Psoas muscle (tissue), 8 donors: ENCODE measurements around the gene ITPK1. TPM values are rescaled to one million over a fixed set of nuclear protein-coding genes. Genes with fewer than 3 reads are reported as not detected.

ENCODE experiments used
- ATAC-seq, 4 donors: fragments of 200-7000 bp; cut with Tn5 transposase; one replicate each; pipeline ENCODE4 v1.9.1; 2020; ENCODE audit warnings: moderate library complexity in 3 of 4, mild to moderate bottlenecking in 2 of 4
- DNase-seq, 2 donors: peaks; one replicate each; pipeline ENCODE4 v3.0.0-alpha.2; 2020
- H3K27ac ChIP-seq: fragments of 200-600 bp; one replicate; pipeline ENCODE4 v1.8.0; 2022
- H3K27me3 ChIP-seq, 3 donors: fragments of 200-600 bp in 1 of 3; one replicate each; pipeline versions ENCODE4 v1.6.1 to v1.8.0; 2013 to 2022; ENCODE audit warnings: low read length in 2 of 3, mild to moderate bottlenecking in 2 of 3, moderate library complexity in 1 of 3; ENCODE audit not compliant: insufficient read depth in 3 of 3
- H3K36me3 ChIP-seq, 2 donors: fragments of 200-600 bp in 1 of 2; one replicate each; pipeline versions ENCODE4 v1.6.1 to v1.8.0; 2013 to 2022; ENCODE audit warnings: low read depth in 1 of 2, mild to moderate bottlenecking in 1 of 2, moderate library complexity in 1 of 2; ENCODE audit not compliant: insufficient read depth in 1 of 2
- H3K4me1 ChIP-seq: fragments of 200-600 bp; one replicate; pipeline ENCODE4 v1.8.0; 2022
- H3K4me3 ChIP-seq: fragments of 200-600 bp; one replicate; pipeline ENCODE4 v1.8.0; 2022; ENCODE audit warnings: mild to moderate bottlenecking
- H3K9me3 ChIP-seq: fragments of 200-600 bp; one replicate; pipeline ENCODE4 v1.8.0; 2022
- WGBS, 3 donors: extraction: QIAGEN DNeasy Blood & Tissue Kit; methylation state at CpG; one replicate each; pipeline versions ENCODE4 v1.1.6 to v1.1.7; 2013; 5-methylcytosine and 5-hydroxymethylcytosine counted together
- intact Hi-C, 2 donors: fragments of 100-400 bp; cut with DNase I; formaldehyde crosslinking; loops; one replicate each; pipeline versions ENCODE4 v1.11.0 to v1.14.2; 2022
- polyA plus RNA-seq, 3 donors: library from polyadenylated mRNA; stranded (reverse); fragments of 200-250 nt; gene quantifications; one replicate each; pipeline ENCODE4 v1.2.3, GENCODE V29; 2013
- total RNA-seq, 4 donors: library from RNA; stranded (reverse); fragmentation: NEBNext Ultra II Directional in 2 of 4; extraction: Animal tissue kit (Norgen Biotek cat#: 25700) in 2 of 4; gene quantifications; one replicate each; pipeline versions ENCODE4 v1.2.1 to v1.2.4, GENCODE V29; 2021 to 2023
- TF ChIP-seq, protein P1 (sequence below): fragments of 200-600 bp; IDR thresholded peaks from one replicate; pipeline ENCODE4 v1.8.0; 2022; ENCODE audit warnings: antibody characterized with exemption
- donor health status: healthy with polysubstance abuse.
- donor health status: DM: no; HTN: no; CAD: no; lungs with moderate emphysema.
- donor health status: Bipolar disorder and iron deficiency.
- donor health status: healthy.
- donor health status: DM: yes; HTN: yes; CAD: no.
- donor health status: DM: no; HTN: no; CAD: no.
- donor health status: DM: no; HTN: no; CAD: no.
- donor health status: DM: yes; HTN: yes; CAD: no.

ITPK1 gene
- total and polyA plus RNA-seq, 7 donors = 30.0 to 61.1 (median 42.7) TPM

GRCh38 chr14:93059260-93059659, 56.5 kb downstream of the ITPK1 start:
- H3K27me3 ChIP-seq = no peaks in the 10 kb centered on the region
- no peak overlapping the region for H3K27ac ChIP-seq
- H3K4me3 ChIP-seq = no peak overlapping the region
- ATAC-seq (no peak), DNase-seq (no peak)
- H3K36me3 ChIP-seq = no peaks in the 10 kb centered on the region
- H3K9me3 ChIP-seq = no peaks in the 10 kb centered on the region
- TF ChIP-seq, protein P1, sequence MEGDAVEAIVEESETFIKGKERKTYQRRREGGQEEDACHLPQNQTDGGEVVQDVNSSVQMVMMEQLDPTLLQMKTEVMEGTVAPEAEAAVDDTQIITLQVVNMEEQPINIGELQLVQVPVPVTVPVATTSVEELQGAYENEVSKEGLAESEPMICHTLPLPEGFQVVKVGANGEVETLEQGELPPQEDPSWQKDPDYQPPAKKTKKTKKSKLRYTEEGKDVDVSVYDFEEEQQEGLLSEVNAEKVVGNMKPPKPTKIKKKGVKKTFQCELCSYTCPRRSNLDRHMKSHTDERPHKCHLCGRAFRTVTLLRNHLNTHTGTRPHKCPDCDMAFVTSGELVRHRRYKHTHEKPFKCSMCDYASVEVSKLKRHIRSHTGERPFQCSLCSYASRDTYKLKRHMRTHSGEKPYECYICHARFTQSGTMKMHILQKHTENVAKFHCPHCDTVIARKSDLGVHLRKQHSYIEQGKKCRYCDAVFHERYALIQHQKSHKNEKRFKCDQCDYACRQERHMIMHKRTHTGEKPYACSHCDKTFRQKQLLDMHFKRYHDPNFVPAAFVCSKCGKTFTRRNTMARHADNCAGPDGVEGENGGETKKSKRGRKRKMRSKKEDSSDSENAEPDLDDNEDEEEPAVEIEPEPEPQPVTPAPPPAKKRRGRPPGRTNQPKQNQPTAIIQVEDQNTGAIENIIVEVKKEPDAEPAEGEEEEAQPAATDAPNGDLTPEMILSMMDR = no peak
- WGBS, 3 donors = 98% methylated on average over 14 to 16 of the region's 16 CpGs
- intact Hi-C loops = no loop called here
- peaks cover 13% of the 10 kb centered on the region for H3K4me1 ChIP-seq

- DNase-seq (no peak), ATAC-seq (no peak)
- intact Hi-C loops = no loop called here
- no peaks in the 10 kb centered on the region for H3K9me3 ChIP-seq
- no peaks in the 10 kb centered on the region for H3K27me3 ChIP-seq
- TF ChIP-seq, protein P1 = no peak
- WGBS, 3 donors = 94 to 96% (median 96%) methylated on average over 14 of the region's 14 CpGs
- H3K27ac ChIP-seq = no peak overlapping the region
- H3K36me3 ChIP-seq = no peaks in the 10 kb centered on the region
- H3K4me3 ChIP-seq = no peak overlapping the region
- H3K4me1 ChIP-seq = peaks cover 13% of the 10 kb centered on the region
Measured at GRCh38 chr14:93057586-93058280, 58.0 kb downstream of the ITPK1 start.

GRCh38 chr14:93056840-93057585, 58.7 kb downstream of the ITPK1 start:
- H3K36me3 ChIP-seq = no peaks in the 10 kb centered on the region
- 72 to 75% (median 73%) methylated on average over 14 of the region's 14 CpGs for WGBS, 3 donors
- peak in 2 of 4 donors; percentile 51 to 65 for ATAC-seq
- no peaks in the 10 kb centered on the region for H3K27me3 ChIP-seq
- TF ChIP-seq, protein P1 = no peak
- peaks cover 13% of the 10 kb centered on the region for H3K4me1 ChIP-seq
- H3K27ac ChIP-seq = no peak overlapping the region
- H3K4me3 ChIP-seq = no peak overlapping the region
- intact Hi-C loops = no loop called here
- DNase-seq = no peak
- no peaks in the 10 kb centered on the region for H3K9me3 ChIP-seq

DNA sequence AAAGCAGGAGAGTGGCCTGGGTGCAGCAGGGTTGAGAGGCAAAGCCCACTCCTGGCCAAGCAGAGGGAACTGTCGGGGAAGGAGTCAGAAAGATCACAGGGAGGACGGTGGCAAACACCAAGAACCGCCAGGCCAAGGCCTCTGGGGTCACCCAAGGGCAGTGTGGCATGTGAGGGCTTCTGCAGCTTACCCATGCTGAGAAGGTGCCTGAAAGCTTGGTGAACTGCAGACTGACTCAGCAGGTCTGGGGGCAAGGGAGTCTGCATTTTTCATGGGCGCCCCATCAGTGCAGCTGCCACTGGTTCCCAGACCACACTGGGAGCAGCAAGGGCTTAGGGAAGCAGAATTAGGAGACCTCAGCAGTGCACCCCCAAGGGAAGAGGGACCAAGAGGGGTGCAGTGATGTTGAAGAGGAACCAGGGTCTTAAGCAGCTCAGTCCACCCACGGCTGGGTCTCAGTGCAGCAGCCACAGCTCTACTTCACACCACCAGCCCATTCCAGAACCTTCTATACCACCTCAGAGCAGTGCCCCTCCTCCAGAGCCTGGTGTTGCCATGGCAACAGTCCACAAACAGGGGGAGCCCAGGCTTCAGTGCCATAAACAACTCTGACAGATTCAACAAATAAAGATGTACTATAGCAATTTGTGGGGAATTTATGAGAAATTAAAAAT, 59.4 kb downstream of the ITPK1 start:
- Histone ChIP-seq H3K36me3 (no peaks in the 10 kb centered on the region), H3K4me1 (peaks cover 13% of the 10 kb centered on the region), H3K4me3 (no peak overlapping the region), H3K27me3 (no peaks in the 10 kb centered on the region), H3K9me3 (no peaks in the 10 kb centered on the region), H3K27ac (no peak overlapping the region)
- ATAC-seq (peak in 1 of 4 donors; percentile 24), DNase-seq (no peak)
- intact Hi-C loops = no loop called here
- TF ChIP-seq, protein P1 = no peak
- 48 to 56% (median 53%) methylated on average over 5 of the region's 5 CpGs for WGBS, 3 donors
